Activated naive CD4-positive, alpha-beta T cell treated with anti-CD3 and anti-CD28 coated beads, Interleukin-2, amount 50 U/mL, for 16 hours (primary cell): Measurements from ENCODE around the gene SDR39U1.

Source experiments
- DNase-seq: peaks from one replicate; pipeline ENCODE4 v3.0.0-alpha.2; 2020

SDR39U1 gene

DNA sequence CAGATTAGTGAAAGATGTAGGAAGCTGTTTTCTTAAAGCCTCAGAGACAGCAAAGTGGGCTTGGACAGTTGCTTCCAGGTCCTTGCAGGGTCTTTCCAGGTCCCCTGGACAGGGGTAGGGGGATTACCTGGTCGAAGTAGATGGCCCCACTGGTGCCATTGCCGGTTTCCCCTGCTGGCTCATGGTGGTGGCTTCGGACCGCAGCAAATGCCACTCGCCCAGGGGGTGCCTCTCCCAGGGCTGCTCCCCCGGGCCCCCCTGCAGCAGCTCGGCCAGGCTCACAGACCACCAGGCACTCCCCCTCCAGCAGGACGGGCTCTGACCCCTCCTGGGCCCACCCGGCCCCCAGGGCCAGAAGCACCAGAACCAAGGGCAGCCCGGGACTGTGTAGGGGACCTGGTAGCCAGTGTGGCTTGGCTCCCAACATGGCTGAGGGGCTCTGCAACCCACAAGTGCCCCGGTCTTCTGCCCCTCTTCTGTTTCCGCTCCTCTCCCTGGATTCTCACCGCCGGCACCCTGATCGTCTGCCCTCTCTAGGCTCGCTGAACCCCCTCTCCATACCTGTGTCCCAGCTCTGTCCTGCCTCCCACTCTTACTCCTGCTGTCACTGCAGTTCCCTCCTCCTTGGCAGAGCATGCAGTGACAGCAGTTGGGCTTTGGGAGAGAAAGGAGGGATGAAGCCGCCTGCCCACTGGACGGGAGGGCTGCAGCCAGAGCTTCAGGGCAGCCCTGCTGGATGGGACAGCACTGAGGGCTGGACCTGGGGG is 13.8 kb downstream of the SDR39U1 start:
- DNase-seq, result no peak

DNA sequence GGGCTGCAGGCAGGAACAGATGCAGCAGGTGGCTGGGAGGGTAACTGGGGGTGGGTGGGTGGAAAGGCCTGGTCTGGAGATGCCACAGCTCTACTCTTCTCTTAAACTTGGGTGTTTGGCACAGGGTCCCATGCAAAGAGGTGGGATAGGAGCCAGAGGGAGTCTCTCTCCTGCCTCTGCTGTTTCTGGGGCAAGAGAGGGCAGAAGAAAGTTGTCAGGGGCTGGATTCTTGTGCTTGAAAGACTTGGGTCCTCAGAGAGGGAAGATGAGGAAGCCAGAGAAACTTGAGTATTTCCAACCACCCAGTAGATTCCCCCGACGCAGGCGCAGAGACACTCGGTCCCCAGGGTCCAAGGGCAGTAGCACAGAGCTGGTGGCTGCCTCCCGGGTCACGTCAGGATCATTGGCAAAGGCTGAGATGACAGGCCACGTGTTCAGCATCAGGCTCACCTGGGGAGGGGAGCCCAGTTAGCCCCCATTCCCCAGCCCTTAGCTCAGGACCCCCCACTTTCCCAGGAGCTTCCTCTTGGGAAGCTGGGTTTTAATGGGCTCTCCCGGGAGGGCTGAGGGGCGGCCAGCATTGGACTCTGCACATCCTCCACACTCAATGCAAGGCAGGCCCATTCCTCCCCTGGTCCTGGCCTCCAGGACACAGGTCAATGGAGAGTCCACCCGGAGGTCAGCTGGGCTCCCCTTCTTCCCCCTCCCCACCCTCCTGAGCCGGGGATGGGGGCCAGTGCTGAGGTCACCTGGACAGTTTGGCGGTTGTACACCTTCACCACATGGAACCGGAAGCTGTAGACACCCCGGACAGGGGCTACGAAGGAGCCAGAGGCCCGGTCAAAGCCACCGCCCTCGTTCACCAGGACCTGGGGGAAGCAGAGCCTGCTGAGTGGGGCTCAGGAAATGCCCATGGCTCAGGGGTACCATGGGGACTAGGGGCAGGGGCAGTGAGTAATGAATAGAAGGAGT is 14.8 kb downstream of the SDR39U1 start:
- no peak for DNase-seq

DNA sequence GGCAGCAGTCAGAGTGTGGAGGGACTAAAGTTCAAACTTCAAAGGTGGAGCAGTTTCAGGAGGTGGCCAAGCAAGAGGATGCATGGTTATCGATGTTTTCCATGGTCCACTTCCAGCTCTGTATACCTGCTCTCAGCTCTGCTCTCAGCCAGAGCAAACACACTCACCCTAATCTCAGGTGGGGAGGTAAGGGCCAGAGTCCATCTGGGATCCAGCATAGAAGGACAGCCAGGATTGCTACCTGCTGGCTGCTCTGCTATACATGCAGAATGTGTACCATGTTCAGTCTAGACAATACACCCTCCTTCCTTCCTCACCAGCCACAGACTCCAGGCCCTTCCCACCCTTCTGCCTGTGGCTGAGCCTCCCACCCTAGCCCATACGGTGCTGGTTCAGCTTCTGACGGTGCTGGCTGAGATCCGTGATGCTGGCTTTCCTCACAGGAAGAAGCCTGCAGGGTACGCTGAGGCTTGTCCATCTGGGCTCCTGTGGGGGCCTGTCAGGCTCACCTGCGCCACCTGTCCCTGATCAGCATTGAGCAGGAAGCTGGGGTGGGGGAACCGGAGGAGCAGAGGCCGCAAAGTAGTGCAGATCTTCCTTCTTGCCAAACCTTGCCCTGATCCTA is 15.6 kb downstream of the SDR39U1 start:
- no peak for DNase-seq

DNA sequence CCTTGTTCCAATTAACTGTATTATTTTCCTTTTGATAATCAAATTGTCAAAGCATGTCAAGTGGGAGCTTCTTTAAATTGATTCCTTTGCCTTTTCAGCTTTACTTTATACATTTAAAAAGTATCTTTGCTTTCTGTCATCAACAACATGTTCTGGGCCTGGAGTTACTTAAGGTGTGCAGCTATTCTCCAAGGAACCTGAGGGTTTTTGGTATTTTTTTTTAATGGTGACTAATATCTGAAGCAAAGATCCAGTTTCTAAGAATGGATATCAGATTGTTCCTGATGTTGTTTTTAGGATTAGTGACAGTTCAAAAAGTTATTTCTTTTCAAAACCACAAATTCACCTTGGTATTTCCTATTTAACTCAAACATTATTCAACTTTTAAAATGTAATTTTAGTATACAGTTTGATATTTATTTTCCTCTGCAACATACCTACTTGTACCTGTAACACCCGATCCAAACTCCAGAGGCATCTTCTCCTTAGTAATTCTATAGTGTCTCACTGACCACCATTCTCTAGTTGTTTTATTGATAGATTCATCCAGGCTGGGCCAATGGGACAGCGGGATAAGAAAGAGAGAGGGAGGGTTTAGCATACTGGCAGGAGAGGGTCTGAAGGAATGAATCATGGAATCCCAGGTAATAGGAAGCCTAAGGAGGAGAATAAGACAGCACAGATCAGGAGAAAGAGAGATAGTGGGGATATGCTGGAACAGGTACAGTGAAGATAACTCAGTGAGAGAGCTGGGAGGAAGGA is 16.2 kb downstream of the SDR39U1 start:
- no peak for DNase-seq

DNA sequence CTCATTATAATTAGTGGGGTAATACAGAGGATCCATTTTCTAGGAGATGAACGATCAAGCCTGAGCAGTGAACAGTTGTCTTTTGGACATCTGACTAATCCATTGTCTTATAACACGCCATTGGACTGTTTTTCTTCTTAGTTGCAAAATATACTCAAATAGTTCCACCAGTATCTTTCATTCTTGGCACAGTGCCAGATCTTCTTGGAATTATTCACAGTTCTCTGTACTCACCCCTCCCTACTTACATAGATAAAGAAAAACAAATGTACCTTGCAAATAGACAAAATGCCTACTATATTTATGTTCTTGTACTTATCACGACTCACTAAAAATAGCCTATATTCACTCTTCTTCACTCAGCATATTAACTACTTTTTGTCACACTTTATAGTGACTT is 16.9 kb downstream of the SDR39U1 start:
- no peak for DNase-seq

DNA sequence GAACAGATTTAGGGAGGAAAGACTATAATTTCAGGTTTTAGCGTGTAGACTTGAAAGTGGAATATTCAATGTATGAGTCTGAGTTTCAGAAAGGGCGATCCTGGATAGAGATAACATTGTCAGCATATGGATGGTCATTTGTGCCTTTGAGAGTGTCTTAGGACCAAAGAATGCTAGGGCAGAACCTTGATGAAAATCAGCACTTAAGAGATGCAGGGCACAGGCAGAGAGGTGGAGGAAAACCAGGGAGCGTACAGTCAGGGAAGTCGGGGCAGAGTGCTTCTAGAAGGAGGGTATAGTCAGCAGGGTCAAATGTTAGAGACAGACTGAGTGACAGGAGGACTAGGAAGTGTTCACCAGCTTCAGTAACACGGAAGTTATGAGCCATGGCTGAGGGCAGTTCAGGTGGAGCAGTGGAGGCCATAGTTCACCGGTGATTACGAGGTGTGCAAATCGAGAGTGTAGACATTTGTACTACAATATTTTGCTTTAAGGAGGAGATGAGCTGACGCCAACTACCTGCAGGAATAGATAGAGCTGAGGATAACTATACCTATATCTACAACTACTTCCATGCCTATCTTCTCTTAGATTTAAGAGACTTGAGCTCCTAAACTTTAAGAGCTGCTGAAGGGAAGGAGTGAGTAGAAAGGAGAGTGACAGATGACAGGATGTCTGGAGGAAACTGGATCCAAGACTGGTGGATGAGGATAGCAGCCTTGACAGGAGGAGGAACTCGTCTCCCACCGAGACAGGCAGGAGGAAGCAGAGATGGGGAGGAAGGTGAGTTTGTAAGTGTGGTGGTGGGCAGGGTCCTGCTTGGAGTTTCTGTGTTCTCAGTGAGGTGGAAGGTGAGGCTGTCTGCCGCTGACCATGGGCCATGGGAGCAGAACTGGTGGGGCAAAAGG is 19.6 kb downstream of the SDR39U1 start:
- no peak for DNase-seq

DNA sequence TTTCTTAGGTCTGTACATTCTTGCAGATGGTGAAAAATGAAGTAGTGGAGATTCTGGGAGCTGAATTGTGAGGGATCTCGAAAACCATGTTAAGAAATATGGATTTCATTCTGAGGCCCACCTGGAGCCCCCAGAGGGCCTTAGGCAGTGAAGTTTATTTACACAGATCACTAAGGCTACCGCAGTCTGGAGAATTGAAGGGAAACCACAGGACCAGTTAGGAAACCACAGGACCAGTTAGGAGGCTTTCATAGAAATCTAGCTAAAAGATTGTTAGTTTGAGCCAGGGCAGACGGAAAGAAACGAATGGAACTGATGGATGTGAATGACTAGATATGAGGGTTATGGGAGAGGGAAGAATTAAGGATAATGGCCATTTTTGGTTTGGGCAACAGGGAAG is 20.3 kb downstream of the SDR39U1 start:
- DNase-seq, result no peak

DNA sequence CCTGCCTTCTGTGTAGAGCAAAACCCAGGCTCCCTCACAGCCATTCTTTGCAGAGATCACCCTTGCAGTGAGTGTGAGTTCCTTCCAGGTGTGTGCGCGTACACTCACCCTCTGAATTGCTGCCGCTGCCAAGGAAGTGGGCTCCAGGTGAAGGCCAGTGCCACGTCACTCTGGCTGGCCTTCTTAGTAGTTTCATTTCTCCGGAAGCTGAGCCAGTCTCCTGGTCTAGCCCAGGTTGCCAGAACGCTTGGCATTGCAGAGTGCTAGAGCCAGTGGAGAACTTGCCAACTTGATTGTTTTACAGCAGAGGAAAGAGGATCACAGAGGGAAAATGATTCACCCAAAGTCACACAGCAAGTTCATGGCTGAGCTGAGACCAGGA is 24.1 kb downstream of the SDR39U1 start:
- no peak for DNase-seq

DNA sequence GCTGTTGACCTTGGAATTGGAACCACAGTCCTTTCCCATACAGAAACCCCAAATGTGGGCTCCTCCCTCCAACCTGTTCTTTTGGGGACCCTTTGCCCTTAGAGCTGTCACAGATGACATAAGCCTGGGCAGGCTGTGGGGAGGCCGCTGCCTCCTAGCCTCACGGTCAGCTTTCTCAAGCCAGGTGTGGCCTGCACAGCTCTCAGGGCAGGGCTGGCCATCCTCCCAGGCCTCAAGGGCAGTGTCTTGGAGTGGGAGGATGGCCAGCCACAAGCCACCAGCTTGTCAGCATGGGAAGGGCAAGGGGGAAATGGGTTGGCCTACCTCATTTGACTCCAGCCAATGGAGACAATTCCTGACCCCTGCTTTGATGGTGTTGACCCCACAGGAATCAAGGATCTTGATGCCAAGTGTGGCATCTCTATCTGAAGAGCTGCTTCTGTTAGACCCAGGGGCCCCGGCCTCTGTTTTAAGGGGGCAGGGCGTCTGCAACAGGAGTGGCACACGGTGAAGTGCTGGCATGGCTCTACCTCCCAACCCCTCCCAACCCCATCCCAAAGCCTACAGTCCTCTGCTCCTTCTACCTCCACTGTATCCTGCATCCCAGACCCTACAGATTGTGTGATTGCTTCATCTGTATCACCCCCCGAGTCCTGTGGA is 24.6 kb downstream of the SDR39U1 start:
- no peak for DNase-seq

DNA sequence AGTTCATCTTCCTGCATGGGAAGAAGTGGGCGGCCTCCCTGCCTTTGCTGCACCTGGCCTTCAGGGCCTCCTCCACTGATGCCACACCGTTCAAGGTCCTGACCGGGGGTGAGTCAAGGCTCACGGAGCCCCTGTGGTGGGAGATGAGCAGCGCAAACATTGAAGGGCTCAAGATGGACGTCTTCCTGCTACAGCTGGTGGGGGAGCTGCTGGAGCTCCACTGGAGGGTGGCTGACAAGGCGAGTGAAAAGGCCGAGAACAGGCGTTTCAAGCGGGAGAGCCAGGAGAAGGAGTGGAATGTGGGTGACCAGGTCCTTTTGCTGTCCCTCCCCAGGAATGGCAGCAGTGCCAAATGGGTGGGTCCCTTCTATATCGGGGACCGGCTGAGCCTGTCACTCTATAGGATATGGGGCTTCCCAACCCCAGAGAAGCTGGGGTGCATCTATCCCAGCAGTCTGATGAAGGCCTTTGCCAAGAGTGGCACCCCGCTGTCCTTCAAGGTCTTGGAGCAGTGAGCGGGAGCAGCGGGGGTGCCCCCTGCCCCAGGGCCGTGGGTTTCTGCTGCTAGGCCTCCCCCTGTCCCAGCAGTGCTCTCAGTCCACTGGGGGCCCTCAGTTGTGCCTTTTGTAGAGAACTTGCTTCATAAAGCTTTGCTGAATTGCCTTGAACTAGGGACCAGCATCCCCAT is 25.5 kb downstream of the SDR39U1 start:
- DNase-seq, result no peak

DNA sequence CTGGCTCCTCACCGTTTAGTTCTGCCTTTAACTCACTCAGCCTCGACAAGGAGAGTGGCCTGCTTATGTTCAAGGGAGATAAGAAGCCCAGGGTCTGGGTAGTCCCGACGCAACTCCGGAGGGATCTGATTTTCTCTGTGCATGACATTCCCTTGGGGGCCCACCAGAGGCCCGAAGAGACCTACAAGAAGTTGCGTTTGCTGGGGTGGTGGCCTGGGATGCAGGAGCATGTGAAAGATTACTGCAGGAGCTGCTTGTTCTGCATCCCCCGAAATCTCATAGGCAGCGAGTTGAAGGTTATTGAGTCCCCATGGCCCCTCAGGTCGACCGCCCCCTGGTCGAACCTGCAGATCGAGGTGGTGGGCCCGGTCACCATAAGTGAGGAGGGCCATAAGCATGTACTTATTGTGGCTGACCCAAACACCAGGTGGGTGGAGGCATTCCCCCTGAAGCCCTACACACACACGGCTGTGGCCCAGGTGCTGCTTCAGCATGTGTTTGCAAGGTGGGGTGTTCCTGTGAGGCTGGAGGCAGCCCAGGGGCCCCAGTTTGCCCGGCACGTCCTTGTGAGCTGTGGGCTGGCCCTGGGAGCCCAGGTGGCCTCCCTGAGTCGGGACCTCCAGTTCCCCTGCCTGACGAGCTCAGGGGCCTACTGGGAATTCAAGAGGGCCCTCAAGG is 26.2 kb downstream of the SDR39U1 start:
- DNase-seq, result no peak

DNA sequence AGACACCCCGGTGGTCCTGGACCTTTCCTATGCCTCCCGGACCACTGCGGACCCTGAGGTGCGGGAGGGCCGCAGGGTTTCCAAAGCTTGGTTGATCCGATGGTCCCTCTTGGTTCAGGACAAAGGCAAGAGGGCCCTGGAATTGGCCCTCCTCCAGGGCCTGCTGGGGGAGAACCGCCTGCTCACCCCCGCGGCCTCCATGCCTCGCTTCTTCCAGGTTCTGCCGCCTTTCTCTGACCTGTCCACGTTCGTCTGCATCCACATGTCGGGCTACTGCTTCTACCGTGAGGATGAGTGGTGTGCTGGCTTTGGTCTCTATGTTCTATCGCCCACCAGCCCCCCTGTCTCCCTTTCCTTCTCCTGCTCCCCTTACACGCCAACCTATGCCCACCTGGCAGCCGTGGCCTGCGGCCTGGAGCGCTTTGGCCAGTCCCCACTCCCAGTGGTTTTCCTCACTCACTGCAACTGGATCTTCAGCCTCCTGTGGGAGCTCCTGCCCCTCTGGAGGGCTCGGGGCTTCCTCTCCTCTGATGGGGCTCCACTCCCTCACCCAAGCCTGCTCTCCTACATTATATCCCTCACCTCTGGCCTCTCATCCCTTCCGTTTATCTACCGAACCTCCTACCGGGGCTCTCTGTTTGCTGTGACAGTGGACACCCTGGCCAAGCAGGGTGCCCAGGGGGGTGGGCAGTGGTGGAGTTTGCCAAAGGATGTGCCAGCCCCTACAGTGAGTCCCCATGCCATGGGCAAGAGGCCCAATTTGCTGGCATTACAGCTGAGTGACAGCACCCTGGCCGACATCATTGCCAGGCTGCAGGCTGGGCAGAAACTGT is 26.9 kb downstream of the SDR39U1 start:
- DNase-seq, result no peak

DNA sequence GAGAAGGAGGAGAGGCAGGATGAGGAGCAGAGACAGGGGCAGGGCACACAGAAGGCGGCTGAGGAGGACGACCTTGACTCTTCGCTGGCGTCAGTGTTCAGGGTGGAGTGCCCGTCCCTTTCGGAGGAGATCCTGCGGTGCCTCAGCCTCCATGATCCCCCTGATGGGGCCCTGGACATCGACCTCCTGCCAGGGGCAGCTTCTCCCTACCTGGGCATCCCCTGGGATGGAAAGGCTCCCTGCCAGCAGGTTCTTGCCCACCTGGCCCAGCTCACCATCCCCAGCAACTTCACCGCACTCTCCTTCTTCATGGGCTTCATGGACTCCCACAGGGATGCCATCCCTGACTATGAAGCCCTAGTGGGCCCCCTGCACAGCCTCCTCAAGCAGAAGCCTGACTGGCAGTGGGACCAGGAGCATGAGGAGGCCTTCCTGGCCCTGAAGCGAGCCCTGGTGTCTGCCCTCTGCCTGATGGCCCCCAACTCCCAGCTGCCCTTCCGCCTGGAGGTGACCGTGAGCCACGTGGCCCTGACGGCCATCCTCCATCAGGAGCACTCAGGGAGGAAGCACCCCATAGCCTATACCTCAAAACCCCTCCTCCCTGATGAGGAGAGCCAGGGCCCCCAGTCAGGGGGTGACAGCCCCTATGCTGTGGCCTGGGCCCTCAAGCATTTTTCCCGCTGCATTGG is 27.7 kb downstream of the SDR39U1 start:
- DNase-seq, result no peak

DNA sequence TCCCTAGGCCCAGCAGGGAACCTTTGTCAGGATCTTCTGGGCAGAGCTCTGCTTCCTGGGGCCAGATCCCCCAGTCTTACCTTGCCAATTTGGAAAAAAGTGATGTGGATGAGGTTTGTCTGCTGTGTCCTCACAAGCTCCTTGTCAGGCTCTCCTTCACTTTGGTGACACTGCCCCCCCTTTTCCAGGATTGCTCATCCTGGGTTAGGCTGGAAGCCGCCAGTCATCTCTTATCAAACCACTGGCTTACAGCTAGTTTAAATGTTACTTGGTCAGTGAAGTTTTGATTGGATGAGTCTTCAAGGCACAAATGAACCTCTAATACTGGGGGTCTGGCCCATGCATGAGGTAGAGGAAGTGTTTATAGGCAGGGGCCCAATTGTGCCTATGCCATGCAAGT is 28.5 kb downstream of the SDR39U1 start:
- no peak for DNase-seq

DNA sequence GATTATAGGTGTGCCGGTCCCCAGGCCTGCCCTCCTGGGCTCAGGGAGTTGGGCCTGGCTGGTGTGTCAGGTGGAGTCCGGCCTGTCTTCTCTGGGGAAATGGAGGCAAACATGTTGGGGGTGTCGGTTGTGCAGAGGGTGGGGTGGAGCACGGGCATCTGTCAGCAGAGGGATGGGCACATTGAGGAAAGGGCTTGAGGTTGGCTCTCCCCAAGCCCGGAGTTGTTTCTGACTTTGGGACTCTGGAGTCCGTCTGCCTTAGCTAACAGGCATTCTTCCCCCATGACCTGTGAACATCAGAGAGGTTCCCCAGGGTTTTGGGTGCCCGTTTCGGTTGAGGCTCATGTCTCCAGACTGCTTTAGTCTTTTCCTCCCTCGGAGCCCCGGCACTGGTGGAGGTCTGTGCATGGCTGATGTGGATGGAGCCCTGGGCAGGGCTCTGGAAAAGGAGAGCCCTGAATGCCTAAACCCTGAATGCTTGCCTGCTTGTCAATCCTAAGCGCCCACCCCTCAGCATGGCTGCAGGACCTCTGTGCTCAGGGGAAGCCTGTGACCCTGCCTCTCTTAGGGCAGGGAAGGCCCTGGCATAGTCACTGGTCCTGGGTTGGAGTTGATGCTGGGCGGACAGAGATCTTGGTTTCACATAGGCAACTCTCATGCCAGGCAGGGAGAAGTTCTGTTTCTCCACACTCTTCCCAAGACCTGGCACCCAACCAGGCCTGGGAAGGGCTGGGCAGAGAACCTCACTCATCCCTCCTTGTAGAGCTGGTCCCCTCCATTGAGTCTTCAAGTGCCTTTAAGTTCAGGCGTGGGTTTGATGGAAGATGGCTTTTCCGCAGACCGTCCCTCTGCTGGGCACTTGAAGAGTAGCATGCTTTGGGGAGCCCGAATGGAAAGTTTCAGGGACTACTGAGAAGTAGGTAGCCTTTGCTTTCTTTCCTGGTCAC is 30.9 kb downstream of the SDR39U1 start:
- no peak for DNase-seq

DNA sequence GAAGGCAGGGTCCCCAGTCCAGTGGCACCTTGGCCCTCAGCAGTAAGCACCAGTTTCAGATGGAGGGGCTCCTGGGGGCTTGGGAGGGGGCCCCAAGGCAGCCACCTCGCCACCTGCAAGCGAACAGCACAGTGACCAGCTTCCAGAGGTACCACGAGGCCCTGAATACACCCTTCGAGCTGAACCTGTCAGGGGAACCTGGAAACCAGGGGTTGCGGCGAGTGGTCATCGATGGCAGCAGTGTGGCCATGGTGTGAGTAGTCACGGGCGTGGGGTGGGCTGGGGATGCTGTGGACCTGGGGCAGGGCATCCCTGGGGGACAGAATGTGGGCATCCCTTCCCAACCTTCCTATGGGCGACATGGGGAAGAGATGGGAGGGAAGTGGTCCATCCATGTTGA is 32.6 kb downstream of the SDR39U1 start:
- DNase-seq, result no peak

DNA sequence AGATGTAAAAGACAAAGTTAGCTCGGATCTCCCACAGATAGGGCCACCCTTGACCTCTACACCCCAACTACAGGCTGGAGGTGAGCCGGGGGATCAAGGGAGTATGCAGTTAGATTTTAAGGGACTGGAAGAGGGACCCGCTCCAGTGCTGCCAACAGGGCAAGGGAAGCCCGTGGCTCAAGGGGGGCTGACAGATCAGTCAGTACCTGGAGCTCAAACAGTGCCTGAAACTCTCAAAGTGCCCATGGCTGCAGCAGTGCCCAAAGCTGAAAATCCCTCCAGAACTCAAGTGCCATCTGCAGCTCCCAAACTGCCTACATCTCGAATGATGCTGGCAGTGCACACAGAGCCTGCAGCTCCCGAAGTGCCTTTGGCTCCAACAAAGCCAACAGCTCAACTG is 33.4 kb downstream of the SDR39U1 start:
- DNase-seq, result no peak
